Breast epithelium (tissue), 4 donors: ENCODE data around the gene SDK2. TPM values are rescaled to one million over a fixed set of nuclear protein-coding genes. Genes with fewer than 3 reads are reported as not detected.

Experiments
- DNase-seq, 2 donors: peaks; one replicate each; pipeline ENCODE4 v3.0.0-alpha.2; 2019; ENCODE audit warnings: low spot score in 2 of 2
- H3K27ac ChIP-seq, 2 donors: fragments of 200-600 bp; sonication (generic) in 1 of 2; one replicate each; pipeline ENCODE4 v1.5.1; 2016 to 2019; ENCODE audit warnings: mild to moderate bottlenecking in 1 of 2
- H3K27me3 ChIP-seq, 2 donors: fragments of 200-600 bp; sonication (generic) in 1 of 2; one replicate each; pipeline versions ENCODE4 v1.5.1 to v1.6.0; 2017 to 2019; ENCODE audit warnings: control low read depth in 1 of 2, mild to moderate bottlenecking in 1 of 2
- H3K36me3 ChIP-seq: fragments of 200-600 bp; one replicate; pipeline ENCODE4 v1.5.1; 2019
- H3K4me1 ChIP-seq, 2 donors: fragments of 200-600 bp; sonication (generic); one replicate each; pipeline ENCODE4 v1.5.1; 2016 to 2019; ENCODE audit warnings: control low read depth in 1 of 2
- H3K4me3 ChIP-seq, 3 donors: fragments of 200-600 bp; sonication (generic); 1 replicate in 2 of 3; 2 replicates in 1 of 3; pipeline ENCODE4 v1.5.1; 2016 to 2019; ENCODE audit warnings: mild to moderate bottlenecking in 3 of 3, moderate library complexity in 2 of 3
- H3K9me3 ChIP-seq, 2 donors: fragments of 200-600 bp; sonication (generic) in 1 of 2; one replicate each; pipeline ENCODE4 v1.5.1; 2016 to 2019; ENCODE audit warnings: control low read depth in 1 of 2
- POLR2A ChIP-seq: fragments of 450-650 bp; IDR thresholded peaks from one replicate; pipeline ENCODE4 v1.6.1; 2016; ENCODE audit warnings: antibody characterized with exemption, mild to moderate bottlenecking, moderate library complexity
- POLR2AphosphoS5 ChIP-seq, 3 donors: sonication (generic); formaldehyde crosslinking; IDR thresholded peaks; one replicate each; pipeline ENCODE4 v1.6.1; 2017; ENCODE audit warnings: antibody characterized with exemption in 3 of 3
- intact Hi-C: fragments of 100-400 bp; cut with DNase I; formaldehyde crosslinking; loops from one replicate; pipeline ENCODE4 v1.15.1; 2023; ENCODE audit warnings: low total_unique reads
- total RNA-seq, 3 donors: library from RNA; depleted of rRNA; stranded (reverse); fragments of >200 nt; gene quantifications; one replicate each; pipeline ENCODE4 v1.1.0, GENCODE V29; 2016
- TF ChIP-seq, protein P1 (sequence below), 3 donors: fragments of 450-650 bp; IDR thresholded peaks; one replicate each; pipeline ENCODE4 v1.5.1; 2016 to 2017; ENCODE audit warnings: antibody characterized with exemption in 3 of 3, mild to moderate bottlenecking in 3 of 3, moderate library complexity in 3 of 3

Gene SDK2
- total RNA-seq, 3 donors from 2014 or later = 0.16 to 2.9 (median 2.6) TPM

DNA sequence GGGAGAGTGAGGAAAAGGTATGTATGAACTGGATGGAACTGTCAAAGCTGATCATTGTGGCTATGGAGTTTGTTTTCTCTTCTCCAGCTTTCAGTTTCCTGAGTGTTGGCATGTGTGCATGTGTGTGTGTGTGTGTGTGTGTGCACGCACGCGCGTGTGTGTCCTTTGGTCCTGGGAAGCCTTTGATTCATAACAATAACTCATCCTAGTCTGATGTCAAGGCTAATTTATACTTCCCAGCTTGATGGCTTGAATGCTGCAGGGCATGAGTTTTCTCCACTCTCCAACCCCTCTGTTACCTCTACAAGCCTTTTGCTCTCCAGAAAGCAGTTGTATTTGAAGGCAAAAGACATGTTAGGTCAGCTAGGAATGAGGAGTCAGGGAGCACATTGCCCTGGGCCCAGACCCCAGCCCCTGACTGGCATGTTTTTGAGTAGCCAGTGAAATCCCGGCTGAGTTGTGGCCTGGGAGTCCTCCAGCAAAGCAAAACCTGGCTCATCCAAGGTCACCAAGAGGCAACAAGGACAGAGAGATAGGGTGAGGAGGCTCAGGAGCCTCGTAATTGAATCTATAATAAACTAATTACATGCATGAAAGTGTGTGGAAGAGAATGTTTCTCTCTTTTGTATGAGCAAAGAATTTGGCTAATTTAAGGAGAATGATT lies 323.5 kb downstream of the SDK2 start:
- no peaks in the 10 kb centered on the region for H3K9me3 ChIP-seq
- no peak overlapping the region for H3K4me3 ChIP-seq
- DNase-seq = no peak
- intact Hi-C loops = no loop called here
- no peaks in the 10 kb centered on the region for H3K27me3 ChIP-seq
- H3K27ac ChIP-seq = no peak overlapping the region
- no peaks in the 10 kb centered on the region for H3K4me1 ChIP-seq
- TF ChIP-seq POLR2AphosphoS5 (IDR thresholded peaks at IDR 0.05) = no peak
- TF ChIP-seq, protein P1, sequence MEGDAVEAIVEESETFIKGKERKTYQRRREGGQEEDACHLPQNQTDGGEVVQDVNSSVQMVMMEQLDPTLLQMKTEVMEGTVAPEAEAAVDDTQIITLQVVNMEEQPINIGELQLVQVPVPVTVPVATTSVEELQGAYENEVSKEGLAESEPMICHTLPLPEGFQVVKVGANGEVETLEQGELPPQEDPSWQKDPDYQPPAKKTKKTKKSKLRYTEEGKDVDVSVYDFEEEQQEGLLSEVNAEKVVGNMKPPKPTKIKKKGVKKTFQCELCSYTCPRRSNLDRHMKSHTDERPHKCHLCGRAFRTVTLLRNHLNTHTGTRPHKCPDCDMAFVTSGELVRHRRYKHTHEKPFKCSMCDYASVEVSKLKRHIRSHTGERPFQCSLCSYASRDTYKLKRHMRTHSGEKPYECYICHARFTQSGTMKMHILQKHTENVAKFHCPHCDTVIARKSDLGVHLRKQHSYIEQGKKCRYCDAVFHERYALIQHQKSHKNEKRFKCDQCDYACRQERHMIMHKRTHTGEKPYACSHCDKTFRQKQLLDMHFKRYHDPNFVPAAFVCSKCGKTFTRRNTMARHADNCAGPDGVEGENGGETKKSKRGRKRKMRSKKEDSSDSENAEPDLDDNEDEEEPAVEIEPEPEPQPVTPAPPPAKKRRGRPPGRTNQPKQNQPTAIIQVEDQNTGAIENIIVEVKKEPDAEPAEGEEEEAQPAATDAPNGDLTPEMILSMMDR (IDR thresholded peaks at IDR 0.05) = no peak
- TF ChIP-seq POLR2A = no peak
- H3K36me3 ChIP-seq = no peaks in the 10 kb centered on the region

DNA sequence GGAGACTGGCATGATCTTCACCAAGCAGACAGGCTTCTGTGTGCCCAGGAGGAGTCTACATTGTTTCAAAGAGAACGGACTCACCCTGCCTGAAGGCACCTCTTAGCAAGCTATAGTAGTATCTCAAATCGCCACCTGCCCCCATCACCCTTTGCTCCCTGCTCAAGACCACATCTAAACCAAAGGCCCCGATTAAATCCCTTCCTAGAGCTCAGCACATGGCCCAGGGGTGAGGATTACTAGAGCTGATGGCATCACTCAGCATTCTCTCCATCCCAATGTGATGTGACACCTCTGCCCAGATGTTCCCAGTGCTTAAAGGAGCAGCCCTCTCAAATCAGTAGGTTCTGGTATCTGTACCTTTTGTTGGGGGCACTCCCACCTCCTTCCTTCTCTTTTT lies 324.5 kb downstream of the SDK2 start:
- TF ChIP-seq POLR2A (no peak), POLR2AphosphoS5 (IDR thresholded peaks at IDR 0.05) (no peak)
- TF ChIP-seq, protein P1 (IDR thresholded peaks at IDR 0.05) = no peak
- DNase-seq = no peak
- H3K4me1 ChIP-seq = no peaks in the 10 kb centered on the region
- intact Hi-C loops = loop anchor here (10.0 kb wide), 1 partner anchor 45 kb away; no protein-coding TSS in a partner anchor
- H3K36me3 ChIP-seq = no peaks in the 10 kb centered on the region
- H3K27ac ChIP-seq = no peak overlapping the region
- no peak overlapping the region for H3K4me3 ChIP-seq
- H3K9me3 ChIP-seq = no peaks in the 10 kb centered on the region
- no peaks in the 10 kb centered on the region for H3K27me3 ChIP-seq

DNA sequence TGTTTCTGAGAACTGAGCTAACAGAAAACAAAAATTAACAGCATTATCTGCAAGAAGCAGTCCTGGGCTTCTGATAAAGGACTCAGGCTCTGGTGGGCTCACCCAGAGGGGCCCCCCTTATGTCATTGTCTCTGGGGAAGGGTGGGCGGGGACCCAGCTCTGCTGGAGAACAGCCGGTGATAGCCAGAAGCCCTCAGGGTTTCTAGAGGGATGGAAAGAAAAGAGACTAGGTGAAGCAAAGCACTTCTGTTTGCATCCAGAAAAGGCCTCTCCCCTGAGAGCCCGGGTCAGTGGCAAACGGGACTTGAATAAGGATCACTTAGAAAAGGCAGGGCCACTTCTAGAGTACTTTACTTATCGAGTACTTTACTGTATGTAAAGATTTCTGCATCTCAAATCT lies 325.4 kb downstream of the SDK2 start:
- Histone ChIP-seq H3K36me3 (no peaks in the 10 kb centered on the region), H3K9me3 (no peaks in the 10 kb centered on the region), H3K4me1 (no peaks in the 10 kb centered on the region), H3K27ac (no peak overlapping the region), H3K27me3 (no peaks in the 10 kb centered on the region), H3K4me3 (no peak overlapping the region)
- intact Hi-C loops = loop anchor here (10.0 kb wide), 1 partner anchor 46 kb away; no protein-coding TSS in a partner anchor
- TF ChIP-seq POLR2A (no peak), POLR2AphosphoS5 (IDR thresholded peaks at IDR 0.05) (no peak)
- TF ChIP-seq, protein P1 (IDR thresholded peaks at IDR 0.05) = no peak
- no peak for DNase-seq

DNA sequence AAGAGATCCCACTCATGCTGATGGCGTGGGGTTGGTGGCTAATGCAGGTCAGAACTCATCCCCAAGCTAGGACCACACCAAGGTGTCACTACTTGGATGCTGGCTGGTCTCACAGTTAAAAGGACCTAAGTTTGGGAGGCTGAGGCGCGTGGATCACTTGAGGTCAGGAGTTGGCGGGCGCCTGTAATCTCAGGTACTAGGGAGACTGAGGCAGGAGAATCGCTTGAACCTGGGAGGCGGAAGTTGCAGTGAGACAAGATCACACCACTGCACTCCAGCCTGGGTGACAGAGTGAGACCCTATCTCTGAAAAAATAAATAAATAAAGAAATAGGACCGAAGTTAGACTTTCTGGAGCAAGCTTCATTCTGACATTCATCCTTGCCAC lies 325.8 kb downstream of the SDK2 start:
- TF ChIP-seq POLR2AphosphoS5 (IDR thresholded peaks at IDR 0.05) (no peak), POLR2A (no peak)
- TF ChIP-seq, protein P1 (IDR thresholded peaks at IDR 0.05) = no peak
- intact Hi-C loops = loop anchor here (10.0 kb wide), 1 partner anchor 46 kb away; no protein-coding TSS in a partner anchor
- no peak overlapping the region for H3K27ac ChIP-seq

More for the DNA sequence above, 325.8 kb downstream of the SDK2 start:
- no peak for DNase-seq
- H3K4me3 ChIP-seq = no peak overlapping the region
- H3K36me3 ChIP-seq = no peaks in the 10 kb centered on the region
- H3K9me3 ChIP-seq = no peaks in the 10 kb centered on the region
- H3K4me1 ChIP-seq = no peaks in the 10 kb centered on the region
- no peaks in the 10 kb centered on the region for H3K27me3 ChIP-seq
